HCEC 1CT (cell line): Measurements from ENCODE around the gene FAM217B.

ENCODE experiments used
- DNase-seq: peaks from one replicate; pipeline ENCODE4 v3.0.0-alpha.2; 2017

Gene FAM217B

DNA sequence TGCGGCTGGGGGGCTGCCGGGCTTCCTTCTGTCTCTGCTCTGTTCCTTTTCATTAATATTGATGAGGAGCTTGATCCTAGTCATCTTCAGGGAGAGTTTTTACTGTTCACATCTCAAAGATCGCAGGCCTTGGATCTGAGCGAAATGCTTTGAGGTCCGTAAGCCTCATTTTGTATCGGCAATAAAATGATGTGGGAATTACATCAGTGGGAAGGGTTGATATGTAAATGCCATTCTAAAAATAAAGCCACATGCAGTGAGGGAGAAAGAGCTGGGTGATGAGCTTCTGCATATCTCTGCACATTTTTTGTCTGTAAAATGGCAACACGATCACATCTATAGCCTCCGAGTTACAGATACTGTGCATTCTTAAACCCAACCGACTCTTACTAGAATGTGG lies 42.9 kb downstream of the FAM217B start:
- no peak for DNase-seq

DNA sequence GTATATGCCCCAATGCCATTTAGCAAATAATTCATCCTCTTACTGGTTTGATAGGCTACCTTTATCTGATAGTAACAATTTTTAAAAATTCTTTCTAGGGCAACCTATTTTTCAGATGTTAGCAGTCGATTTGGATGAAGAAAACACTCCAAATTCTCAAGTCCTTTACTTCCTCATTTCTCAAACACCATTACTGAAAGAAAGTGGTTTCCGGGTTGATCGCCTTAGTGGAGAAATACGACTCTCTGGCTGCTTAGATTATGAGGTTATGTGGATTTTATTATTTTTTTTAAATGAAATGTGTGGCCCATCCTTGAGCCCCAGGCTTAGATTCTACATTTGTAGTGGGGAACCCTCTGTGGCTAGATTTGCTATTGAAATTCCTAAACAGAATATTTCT lies 44.4 kb downstream of the FAM217B start:
- no peak for DNase-seq

DNA sequence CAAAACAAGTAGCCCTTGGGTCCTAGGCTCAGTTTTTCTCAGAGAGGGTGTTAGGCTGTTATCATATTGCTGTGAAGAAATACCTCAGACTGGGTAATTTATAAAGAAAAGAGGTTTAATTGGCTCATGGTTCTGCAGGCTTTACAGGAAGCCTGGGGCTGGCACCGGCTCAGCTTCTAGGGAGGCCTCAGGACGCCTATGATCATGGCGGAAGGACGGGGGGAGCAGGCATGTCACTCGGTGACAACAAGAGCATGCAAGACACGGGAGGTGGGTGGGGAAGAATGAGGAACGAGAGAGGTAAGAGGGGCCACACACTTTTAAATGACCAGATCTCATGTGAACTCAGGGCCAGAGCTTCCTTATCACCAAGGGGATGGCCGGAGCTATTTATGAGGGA lies 45.0 kb downstream of the FAM217B start:
- DNase-seq = no peak

DNA sequence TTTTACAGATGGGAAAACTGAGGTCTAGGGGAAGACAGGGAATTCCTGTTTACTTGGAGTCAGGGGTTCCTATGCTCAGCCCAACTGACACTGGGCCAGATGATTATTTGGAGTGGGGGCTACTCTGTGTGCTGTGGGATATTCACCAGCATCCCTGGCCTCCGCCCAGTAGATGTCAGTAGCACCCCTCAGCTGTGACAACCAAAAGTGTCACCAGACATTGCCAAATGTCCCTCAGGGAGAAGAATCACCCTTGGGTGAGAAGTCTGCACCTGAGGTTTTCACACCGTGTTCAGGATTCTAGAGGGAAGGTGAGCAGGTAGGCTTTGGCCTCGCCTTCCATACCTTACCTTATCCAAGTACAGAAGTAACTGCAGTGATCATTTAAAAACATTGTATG lies 45.7 kb downstream of the FAM217B start:
- DNase-seq = no peak

DNA sequence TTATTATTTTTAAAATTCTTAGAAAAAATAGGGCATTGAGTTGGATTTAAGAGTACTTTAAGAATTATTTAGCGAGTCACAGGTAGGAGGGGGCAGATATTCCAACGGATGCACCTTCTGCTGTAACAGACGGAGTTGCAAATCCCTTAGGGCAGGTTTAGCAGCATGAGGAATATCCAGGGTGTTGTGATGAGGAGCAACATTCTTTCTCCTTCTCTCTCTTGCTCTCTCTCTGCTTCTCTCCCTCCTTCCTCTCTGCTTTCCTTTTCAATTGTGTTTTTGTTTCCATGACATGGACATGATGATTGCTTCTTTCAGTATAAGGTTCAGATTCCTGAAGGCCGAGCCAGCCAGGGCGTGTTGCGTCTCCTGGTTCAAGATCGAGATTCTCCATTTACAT lies 46.9 kb downstream of the FAM217B start:
- no peak for DNase-seq

DNA sequence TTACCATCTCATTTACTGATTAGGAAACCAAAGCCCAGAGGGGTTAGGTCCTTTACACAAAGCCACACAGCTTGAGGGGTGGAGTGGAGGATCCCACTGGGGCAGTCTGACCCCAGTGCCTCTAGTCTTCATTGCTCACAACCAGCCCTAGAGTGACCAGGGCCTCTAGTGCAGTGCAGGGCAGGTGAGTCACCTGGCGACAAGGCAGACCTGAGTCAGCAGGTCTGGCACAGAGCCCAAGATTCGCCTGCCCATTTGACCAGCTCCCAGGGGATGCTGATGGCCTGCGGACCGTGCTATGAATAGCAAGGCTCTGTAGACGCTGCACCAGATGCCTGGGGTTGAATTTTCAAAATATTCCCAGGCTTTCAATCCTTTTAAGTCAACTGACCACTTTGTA lies 48.0 kb downstream of the FAM217B start:
- no peak for DNase-seq

DNA sequence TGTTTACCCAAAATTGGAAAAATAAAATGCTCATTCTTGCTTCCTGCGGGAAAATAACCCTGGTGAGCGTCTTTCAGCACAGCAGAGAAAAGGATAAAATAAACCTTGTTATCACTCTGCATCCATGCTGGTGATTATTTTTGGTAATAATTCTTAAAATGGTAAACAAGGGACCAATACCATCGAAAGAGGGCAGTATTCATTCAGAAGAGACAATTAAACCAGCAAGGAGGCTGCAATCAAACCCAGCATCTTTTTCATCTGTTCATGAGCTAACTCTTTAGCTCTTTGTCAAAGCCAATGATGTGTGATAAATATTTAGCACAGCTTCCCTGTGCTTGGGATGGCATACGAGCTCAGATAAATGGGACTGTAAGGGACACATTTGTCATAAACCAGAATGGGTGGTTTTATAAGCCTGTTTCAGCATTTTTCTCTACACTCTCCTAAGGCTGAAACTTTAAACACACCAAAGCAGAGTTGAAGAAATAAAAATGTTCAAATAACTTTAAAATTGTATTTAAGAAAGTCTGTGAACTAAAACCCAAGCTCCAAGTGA lies 52.4 kb downstream of the FAM217B start:
- peak; percentile 3 for DNase-seq

DNA sequence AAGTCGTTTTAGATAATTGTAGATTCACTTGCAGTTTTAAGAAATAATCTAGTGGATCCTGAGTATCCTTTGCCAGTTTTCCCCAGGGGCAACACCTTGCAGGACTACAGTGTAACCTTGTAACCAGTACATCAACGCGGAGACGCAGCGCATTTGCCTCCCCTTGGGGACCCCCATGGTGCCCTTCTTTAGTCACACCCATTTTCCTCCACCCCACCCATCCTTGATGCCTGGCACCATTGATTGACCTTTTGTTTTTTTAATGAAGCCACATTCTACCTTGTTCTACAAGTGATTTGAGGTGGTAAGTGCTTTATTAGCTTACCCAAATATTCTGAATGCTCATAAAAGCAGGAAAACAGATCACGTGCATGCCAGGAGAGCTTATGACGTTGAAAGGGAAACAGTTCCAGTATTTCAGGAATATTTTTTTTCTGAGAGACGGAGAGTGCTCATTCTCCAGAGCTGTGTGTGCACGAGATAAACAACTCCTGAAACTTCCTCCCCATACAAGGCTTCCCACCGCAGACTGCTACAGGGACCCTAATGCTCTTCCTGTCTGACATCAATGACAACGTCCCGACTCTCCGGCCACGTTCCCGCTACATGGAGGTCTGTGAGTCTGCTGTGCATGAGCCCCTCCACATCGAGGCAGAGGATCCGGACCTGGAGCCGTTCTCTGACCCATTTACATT lies 53.7 kb downstream of the FAM217B start:
- no peak for DNase-seq

DNA sequence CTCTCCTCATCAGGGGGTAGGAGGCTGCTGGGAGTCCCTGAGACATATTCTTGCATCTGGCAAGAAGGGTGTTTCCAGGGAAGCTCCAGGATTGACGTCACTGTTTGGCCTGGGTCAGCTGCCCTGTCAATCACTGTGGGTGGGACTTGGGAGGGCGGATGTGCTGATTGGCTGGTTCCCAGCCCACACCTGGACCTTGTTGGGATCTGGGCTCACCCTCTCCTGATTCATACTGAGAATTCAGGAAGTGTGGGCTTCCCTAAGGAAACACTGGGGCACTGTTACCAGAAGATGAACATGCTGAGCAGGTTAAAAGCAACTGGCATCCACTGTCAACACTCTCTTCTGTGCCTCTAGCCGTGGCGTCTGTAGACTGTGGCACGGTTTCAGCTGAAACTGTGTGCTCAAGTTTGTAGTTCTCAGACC lies 54.5 kb downstream of the FAM217B start:
- peak; percentile 5 for DNase-seq

DNA sequence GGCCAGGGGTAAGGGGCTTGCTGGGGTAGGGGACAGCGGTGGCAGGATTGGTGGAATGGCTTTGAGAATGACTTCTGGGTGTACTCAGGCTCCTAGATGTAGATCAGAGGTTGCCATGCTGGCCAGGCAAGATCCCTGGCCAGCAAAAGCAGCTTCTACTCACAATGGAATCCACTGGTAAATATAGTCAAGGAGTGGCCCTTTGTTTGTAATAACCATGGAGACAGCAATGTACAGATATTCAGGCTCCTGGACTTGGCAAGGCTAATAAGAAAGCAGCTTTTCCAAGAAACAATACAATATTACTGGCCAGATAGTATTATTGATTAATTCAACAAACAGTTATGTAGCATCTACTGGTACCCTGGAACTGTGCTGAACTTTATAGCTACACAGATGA lies 55.9 kb downstream of the FAM217B start:
- DNase-seq = no peak

DNA sequence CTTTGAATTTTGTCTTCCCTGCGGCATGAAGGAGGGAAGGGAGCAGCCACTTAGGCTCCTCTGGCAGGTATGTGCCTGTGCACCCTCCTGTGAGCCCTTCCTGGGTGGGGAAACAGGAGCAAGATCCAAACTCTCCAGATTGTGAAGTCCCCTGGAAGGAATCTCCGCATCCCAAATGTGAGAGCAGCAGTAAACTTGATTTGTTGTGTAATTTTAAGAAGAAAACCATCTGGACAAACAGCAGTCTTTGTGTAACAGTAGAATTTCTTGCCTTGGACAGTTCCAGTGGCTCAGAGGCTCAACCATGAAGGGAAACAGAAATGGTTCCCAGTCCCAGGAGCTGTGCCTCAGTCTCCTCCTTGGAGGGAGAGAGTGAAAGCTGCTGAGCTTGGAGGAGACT lies 57.7 kb downstream of the FAM217B start:
- no peak for DNase-seq
